ENCODE results near the gene KLF11.
"Not testable (repeated sequence)": the region's sequence is repeated elsewhere in the genome, so short reads cannot be mapped to it uniquely, and the experiment has no call there.

Gene KLF11

GRCh38 chr2:10011606-10012325 is 31.6 kb upstream of the KLF11 start:
- H3K27me3 ChIP-seq (ENCODE audit: insufficient read depth, poor library complexity, severe bottlenecking); H3K4me3 ChIP-seq (replicated peaks; ENCODE audit: insufficient read depth, low read length); H3K27ac ChIP-seq (replicated peaks); DNase-seq (ENCODE audit: low read depth in 1 of 2, low spot score in 1 of 2): not testable (repeated sequence)

- not testable (repeated sequence) for H3K27me3 ChIP-seq (ENCODE audit: insufficient read depth, poor library complexity, severe bottlenecking); H3K27ac ChIP-seq (replicated peaks); H3K4me3 ChIP-seq (replicated peaks; ENCODE audit: insufficient read depth, low read length); DNase-seq (ENCODE audit: low read depth in 1 of 2, low spot score in 1 of 2)
Observed at GRCh38 chr2:10012366-10012962, 30.9 kb upstream of the KLF11 start.

GRCh38 chr2:10012963-10013461 is 30.3 kb upstream of the KLF11 start:
- TF ChIP-seq SPI1 (IDR thresholded peaks at IDR 0.05; ENCODE audit: borderline replicate concordance, low read depth) = no peak
- TF ChIP-seq POLR2AphosphoS5 (IDR thresholded peaks at IDR 0.05; ENCODE audit: low read depth) = no peak
- no peak for TF ChIP-seq REST (IDR thresholded peaks at IDR 0.05; ENCODE audit: insufficient replicate concordance, low read depth)
- no peak for TF ChIP-seq GABPA (IDR thresholded peaks at IDR 0.05; ENCODE audit: low read depth)
- TF ChIP-seq CTCF (IDR thresholded peaks at IDR 0.05; ENCODE audit: insufficient read depth, low read length) = no peak
- DNase-seq (ENCODE audit: low read depth in 1 of 2, low spot score in 1 of 2) = no peak
- no peaks in the 10 kb centered on the region for H3K27me3 ChIP-seq (ENCODE audit: insufficient read depth, poor library complexity, severe bottlenecking)
- H3K4me3 ChIP-seq (replicated peaks; ENCODE audit: insufficient read depth, low read length) = no peak overlapping the region
- H3K27ac ChIP-seq (replicated peaks) = no peak overlapping the region

GRCh38 chr2:10013651-10014417 is 29.5 kb upstream of the KLF11 start:
- DNase-seq (ENCODE audit: low read depth in 1 of 2, low spot score in 1 of 2); H3K27ac ChIP-seq (replicated peaks); H3K27me3 ChIP-seq (ENCODE audit: insufficient read depth, poor library complexity, severe bottlenecking); H3K4me3 ChIP-seq (replicated peaks; ENCODE audit: insufficient read depth, low read length): not testable (repeated sequence)

- H3K4me3 ChIP-seq (replicated peaks; ENCODE audit: insufficient read depth, low read length) = no peak overlapping the region
- no peak for DNase-seq (ENCODE audit: low read depth in 1 of 2, low spot score in 1 of 2)
- H3K27ac ChIP-seq (replicated peaks) = no peak overlapping the region
- TF ChIP-seq SPI1 (IDR thresholded peaks at IDR 0.05; ENCODE audit: borderline replicate concordance, low read depth) = no peak
- no peak for TF ChIP-seq GABPA (IDR thresholded peaks at IDR 0.05; ENCODE audit: low read depth)
- no peak for TF ChIP-seq REST (IDR thresholded peaks at IDR 0.05; ENCODE audit: insufficient replicate concordance, low read depth)
- no peak for TF ChIP-seq CTCF (IDR thresholded peaks at IDR 0.05; ENCODE audit: insufficient read depth, low read length)
- TF ChIP-seq POLR2AphosphoS5 (IDR thresholded peaks at IDR 0.05; ENCODE audit: low read depth) = no peak
- no peaks in the 10 kb centered on the region for H3K27me3 ChIP-seq (ENCODE audit: insufficient read depth, poor library complexity, severe bottlenecking)
Observed at GRCh38 chr2:10014418-10015190, 28.7 kb upstream of the KLF11 start.

GRCh38 chr2:10015376-10015989 is 27.9 kb upstream of the KLF11 start:
- not testable (repeated sequence) for H3K27me3 ChIP-seq (ENCODE audit: insufficient read depth, poor library complexity, severe bottlenecking); H3K27ac ChIP-seq (replicated peaks); H3K4me3 ChIP-seq (replicated peaks; ENCODE audit: insufficient read depth, low read length); DNase-seq (ENCODE audit: low read depth in 1 of 2, low spot score in 1 of 2)
